HL-60 (cell line): ENCODE data around the gene CHCHD6.

Experiments
- DNase-seq, 2 experiments: peaks; one replicate each; pipeline ENCODE4 v3.0.0-alpha.2; 2010 to 2020; ENCODE audit warnings: low read depth in 1 of 2, low spot score in 1 of 2
- H3K27ac ChIP-seq: fragments of 250-450 bp; sonication (Bioruptor Pico); replicated peaks from 2 replicates; pipeline ENCODE4 v1.5.1; 2020; ENCODE audit warnings: mild to moderate bottlenecking, moderate library complexity
- H3K27me3 ChIP-seq: fragments of 250-450 bp; sonication (Bioruptor Pico); 2 replicates; pipeline ENCODE4 v1.5.1; 2021; ENCODE audit warnings: mild to moderate bottlenecking, moderate library complexity; ENCODE audit not compliant: insufficient read depth, poor library complexity, severe bottlenecking
- H3K4me3 ChIP-seq: replicated peaks from 2 replicates; pipeline ENCODE4 v1.5.1; 2011; ENCODE audit warnings: mild to moderate bottlenecking, control low read depth, low read length; ENCODE audit not compliant: insufficient read depth
- CTCF ChIP-seq: IDR thresholded peaks from one replicate; pipeline ENCODE4 v1.5.1; 2011; ENCODE audit warnings: low read length, control low read depth, inconsistent platforms; ENCODE audit not compliant: insufficient read depth
- GABPA ChIP-seq: IDR thresholded peaks from 2 replicates; pipeline ENCODE4 v1.6.1; 2012; ENCODE audit warnings: low read depth
- POLR2AphosphoS5 ChIP-seq: IDR thresholded peaks from 2 replicates; pipeline ENCODE4 v1.6.1; 2012; ENCODE audit warnings: low read depth
- REST ChIP-seq: IDR thresholded peaks from 2 replicates; pipeline ENCODE4 v1.6.1; 2012; ENCODE audit warnings: low read depth; ENCODE audit not compliant: insufficient replicate concordance
- SPI1 ChIP-seq: IDR thresholded peaks from 2 replicates; pipeline ENCODE4 v1.6.1; 2012; ENCODE audit warnings: low read depth, mild to moderate bottlenecking, borderline replicate concordance

The CHCHD6 gene

GRCh38 chr3:126852511-126852910 is 148.5 kb downstream of the CHCHD6 start:
- no peak overlapping the region for H3K27ac ChIP-seq

DNA sequence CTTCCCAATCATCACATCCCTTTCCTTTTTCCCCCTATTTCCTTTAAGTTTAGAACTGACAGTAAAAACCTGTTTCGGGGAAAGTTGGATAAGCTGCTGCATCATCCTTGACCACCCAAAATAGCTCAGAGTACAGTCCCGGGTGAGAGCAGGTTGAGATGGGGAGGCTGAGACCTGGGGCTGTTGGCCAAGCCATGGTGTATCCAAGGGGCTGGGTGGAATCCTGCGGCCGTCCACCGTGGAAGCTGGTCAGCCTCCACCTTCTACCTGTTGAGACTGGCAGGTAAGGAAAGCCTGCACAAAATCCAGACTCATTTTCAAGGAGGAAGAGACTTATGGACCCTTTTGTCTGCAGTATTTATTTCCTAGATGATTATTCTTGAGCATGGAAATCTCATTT is 150.6 kb downstream of the CHCHD6 start:
- Histone ChIP-seq H3K27ac (no peak overlapping the region), H3K27me3 (no peaks in the 10 kb centered on the region), H3K4me3 (no peak overlapping the region)
- no peak for TF ChIP-seq POLR2AphosphoS5
- no peak for TF ChIP-seq GABPA
- no peak for TF ChIP-seq REST
- no peak for TF ChIP-seq SPI1
- no peak for TF ChIP-seq CTCF
- no peak for DNase-seq

More at GRCh38 chr3:126852511-126852910, 148.5 kb downstream of the CHCHD6 start:
- H3K4me3 ChIP-seq: no peak overlapping the region
- H3K27me3 ChIP-seq: no peaks in the 10 kb centered on the region
- no peak for DNase-seq
- no peak for TF ChIP-seq GABPA
- TF ChIP-seq CTCF: no peak
- TF ChIP-seq REST: no peak
- no peak for TF ChIP-seq POLR2AphosphoS5
- TF ChIP-seq SPI1: no peak

GRCh38 chr3:126855374-126855773 is 151.3 kb downstream of the CHCHD6 start:
- no peak for DNase-seq
- Histone ChIP-seq H3K4me3 (no peak overlapping the region), H3K27ac (no peak overlapping the region), H3K27me3 (no peaks in the 10 kb centered on the region)
- no peak for TF ChIP-seq SPI1
- TF ChIP-seq REST: no peak
- TF ChIP-seq GABPA: no peak
- no peak for TF ChIP-seq POLR2AphosphoS5
- TF ChIP-seq CTCF: no peak
